Measurements from ENCODE around the gene BRME1.

Gene BRME1

GRCh38 chr19:13920524-13920923 lies 14.6 kb upstream of the BRME1 start:
- DNase-seq (no peak), ATAC-seq (ENCODE audit: insufficient read depth, low read depth) (no peak)
- H3K4me3 ChIP-seq (ENCODE audit: low read depth in 1 of 2, low read length in 2 of 2), result no peak overlapping the region
- no peak overlapping the region for H2AFZ ChIP-seq (ENCODE audit: low read depth, low read length)
- H3K4me1 ChIP-seq (ENCODE audit: insufficient read depth, low read length), result no peaks in the 10 kb centered on the region
- H4K20me1 ChIP-seq (ENCODE audit: insufficient read depth, low read length), result no peaks in the 10 kb centered on the region
- H3K79me2 ChIP-seq (ENCODE audit: insufficient read depth, low read length), result no peaks in the 10 kb centered on the region
- peaks cover 4% of the 10 kb centered on the region for H3K9me3 ChIP-seq (ENCODE audit: insufficient read depth, low read length, severe bottlenecking)
- H3K36me3 ChIP-seq (ENCODE audit: insufficient read depth, low read length), result peaks cover 73% of the 10 kb centered on the region
- H3K9ac ChIP-seq (ENCODE audit: low read depth, low read length), result no peak overlapping the region
- no peaks in the 10 kb centered on the region for H3K27me3 ChIP-seq (ENCODE audit: insufficient read depth, low read length, poor library complexity)
- TF ChIP-seq EZH2 (IDR thresholded peaks at IDR 0.05; ENCODE audit: borderline replicate concordance, low read depth, low read length, severe bottlenecking) (no peak), CTCF (IDR thresholded peaks at IDR 0.05; ENCODE audit: borderline replicate concordance, extremely low read depth, low read length, poor library complexity, severe bottlenecking) (no peak)
- no peak overlapping the region for H3K27ac ChIP-seq (ENCODE audit: low read length)
- no peak overlapping the region for H3K4me2 ChIP-seq (ENCODE audit: insufficient read depth, low read length)

- ATAC-seq (ENCODE audit: insufficient read depth, low read depth) (no peak), DNase-seq (no peak)
- Histone ChIP-seq H3K27me3 (ENCODE audit: insufficient read depth, low read length, poor library complexity) (no peaks in the 10 kb centered on the region), H4K20me1 (ENCODE audit: insufficient read depth, low read length) (no peaks in the 10 kb centered on the region), H2AFZ (ENCODE audit: low read depth, low read length) (no peak overlapping the region), H3K27ac (ENCODE audit: low read length) (no peak overlapping the region), H3K36me3 (ENCODE audit: insufficient read depth, low read length) (peaks cover 76% of the 10 kb centered on the region), H3K9ac (ENCODE audit: low read depth, low read length) (no peak overlapping the region), H3K4me3 (ENCODE audit: low read depth in 1 of 2, low read length in 2 of 2) (no peak overlapping the region), H3K4me1 (ENCODE audit: insufficient read depth, low read length) (no peaks in the 10 kb centered on the region), H3K9me3 (ENCODE audit: insufficient read depth, low read length, severe bottlenecking) (peaks cover 4% of the 10 kb centered on the region), H3K4me2 (ENCODE audit: insufficient read depth, low read length) (no peak overlapping the region), H3K79me2 (ENCODE audit: insufficient read depth, low read length) (no peaks in the 10 kb centered on the region)
- no peak for TF ChIP-seq EZH2 (IDR thresholded peaks at IDR 0.05; ENCODE audit: borderline replicate concordance, low read depth, low read length, severe bottlenecking)
- no peak for TF ChIP-seq CTCF (IDR thresholded peaks at IDR 0.05; ENCODE audit: borderline replicate concordance, extremely low read depth, low read length, poor library complexity, severe bottlenecking)
Observed at GRCh38 chr19:13918726-13919411, 13.0 kb upstream of the BRME1 start.

- DNase-seq, result no peak
- Histone ChIP-seq H3K4me3 (ENCODE audit: low read depth in 1 of 2, low read length in 2 of 2) (no peak overlapping the region), H2AFZ (ENCODE audit: low read depth, low read length) (no peak overlapping the region), H3K79me2 (ENCODE audit: insufficient read depth, low read length) (no peaks in the 10 kb centered on the region), H3K9me3 (ENCODE audit: insufficient read depth, low read length, severe bottlenecking) (peaks cover 4% of the 10 kb centered on the region), H3K4me1 (ENCODE audit: insufficient read depth, low read length) (no peaks in the 10 kb centered on the region), H3K4me2 (ENCODE audit: insufficient read depth, low read length) (no peak overlapping the region), H3K9ac (ENCODE audit: low read depth, low read length) (no peak overlapping the region), H4K20me1 (ENCODE audit: insufficient read depth, low read length) (no peaks in the 10 kb centered on the region), H3K36me3 (ENCODE audit: insufficient read depth, low read length) (peaks cover 76% of the 10 kb centered on the region), H3K27me3 (ENCODE audit: insufficient read depth, low read length, poor library complexity) (no peaks in the 10 kb centered on the region), H3K27ac (ENCODE audit: low read length) (no peak overlapping the region)
- ATAC-seq (ENCODE audit: insufficient read depth, low read depth), result no peak
- no peak for TF ChIP-seq EZH2 (IDR thresholded peaks at IDR 0.05; ENCODE audit: borderline replicate concordance, low read depth, low read length, severe bottlenecking)
- no peak for TF ChIP-seq CTCF (IDR thresholded peaks at IDR 0.05; ENCODE audit: borderline replicate concordance, extremely low read depth, low read length, poor library complexity, severe bottlenecking)
Observed at GRCh38 chr19:13917888-13918406, 12.0 kb upstream of the BRME1 start.
